Neutrophil (primary cell): ENCODE measurements around the gene PPL.

ENCODE experiments used
- H3K27ac ChIP-seq: fragments of 200-600 bp; sonication (generic); 2 replicates; pipeline ENCODE4 v1.5.1; 2016; ENCODE audit warnings: mild to moderate bottlenecking, moderate library complexity
- H3K27me3 ChIP-seq: fragments of 200-600 bp; sonication (generic); 2 replicates; pipeline ENCODE4 v1.6.0; 2016; ENCODE audit warnings: mild to moderate bottlenecking
- H3K36me3 ChIP-seq: fragments of 200-600 bp; sonication (generic); 2 replicates; pipeline ENCODE4 v1.5.1; 2017
- H3K4me1 ChIP-seq, 2 experiments: fragments of 200-600 bp in 1 of 2; sonication (generic) in 1 of 2; 1 replicate in 1 of 2; 2 replicates in 1 of 2; pipeline versions ENCODE4 v1.5.1 to v1.6.1; 2013 to 2016; ENCODE audit warnings: low read depth in 1 of 2, low read length in 1 of 2, mild to moderate bottlenecking in 1 of 2, moderate library complexity in 1 of 2; ENCODE audit not compliant: control insufficient read depth in 1 of 2, insufficient read depth in 1 of 2
- H3K4me3 ChIP-seq, 2 experiments: fragments of 200-600 bp in 1 of 2; sonication (generic) in 1 of 2; 1 replicate in 1 of 2; 2 replicates in 1 of 2; pipeline ENCODE4 v1.5.1; 2013 to 2016; ENCODE audit warnings: low read depth in 1 of 2, low read length in 1 of 2, mild to moderate bottlenecking in 1 of 2, moderate library complexity in 1 of 2
- H3K9me3 ChIP-seq: fragments of 200-600 bp; sonication (generic); 2 replicates; pipeline ENCODE4 v1.5.1; 2016
- CTCF ChIP-seq: fragments of 200-600 bp; sonication (generic); IDR thresholded peaks from 2 replicates; pipeline ENCODE4 v1.5.1; 2016; ENCODE audit warnings: antibody characterized with exemption

PPL gene

GRCh38 chr16:4883501-4883900 is 53.4 kb downstream of the PPL start:
- no peak overlapping the region for H3K4me3 ChIP-seq
- peaks cover 100% of the 10 kb centered on the region for H3K36me3 ChIP-seq
- no peak for TF ChIP-seq CTCF
- H3K4me1 ChIP-seq: no peaks in the 10 kb centered on the region
- no peaks in the 10 kb centered on the region for H3K27me3 ChIP-seq
- no peak overlapping the region for H3K27ac ChIP-seq
- H3K9me3 ChIP-seq: no peaks in the 10 kb centered on the region

- H3K27me3 ChIP-seq: no peaks in the 10 kb centered on the region
- no peaks in the 10 kb centered on the region for H3K4me1 ChIP-seq
- TF ChIP-seq CTCF: no peak
- no peaks in the 10 kb centered on the region for H3K9me3 ChIP-seq
- no peak overlapping the region for H3K27ac ChIP-seq
- H3K36me3 ChIP-seq: peaks cover 100% of the 10 kb centered on the region
- no peak overlapping the region for H3K4me3 ChIP-seq
Observed at GRCh38 chr16:4882633-4883285, 54.2 kb downstream of the PPL start.

GRCh38 chr16:4882000-4882632 is 54.8 kb downstream of the PPL start:
- peaks cover 100% of the 10 kb centered on the region for H3K36me3 ChIP-seq
- no peak overlapping the region for H3K4me3 ChIP-seq
- H3K4me1 ChIP-seq: no peaks in the 10 kb centered on the region
- no peaks in the 10 kb centered on the region for H3K27me3 ChIP-seq
- no peaks in the 10 kb centered on the region for H3K9me3 ChIP-seq
- peak overlapping the region; percentile 29 for H3K27ac ChIP-seq
- TF ChIP-seq CTCF: no peak

- no peak overlapping the region for H3K27ac ChIP-seq
- H3K4me1 ChIP-seq: no peaks in the 10 kb centered on the region
- no peaks in the 10 kb centered on the region for H3K27me3 ChIP-seq
- H3K4me3 ChIP-seq: no peak overlapping the region
- H3K9me3 ChIP-seq: no peaks in the 10 kb centered on the region
- no peak for TF ChIP-seq CTCF
- peaks cover 100% of the 10 kb centered on the region for H3K36me3 ChIP-seq
Observed at GRCh38 chr16:4880006-4880580, 56.9 kb downstream of the PPL start.

GRCh38 chr16:4879049-4879448 is 57.9 kb downstream of the PPL start:
- Histone ChIP-seq H3K27me3 (no peaks in the 10 kb centered on the region), H3K9me3 (no peaks in the 10 kb centered on the region), H3K27ac (peak overlapping the region; percentile 21), H3K4me3 (no peak overlapping the region), H3K4me1 (no peaks in the 10 kb centered on the region), H3K36me3 (peaks cover 100% of the 10 kb centered on the region)
- no peak for TF ChIP-seq CTCF
